Measurements from ENCODE around the gene CABLES1.

CABLES1 gene

DNA sequence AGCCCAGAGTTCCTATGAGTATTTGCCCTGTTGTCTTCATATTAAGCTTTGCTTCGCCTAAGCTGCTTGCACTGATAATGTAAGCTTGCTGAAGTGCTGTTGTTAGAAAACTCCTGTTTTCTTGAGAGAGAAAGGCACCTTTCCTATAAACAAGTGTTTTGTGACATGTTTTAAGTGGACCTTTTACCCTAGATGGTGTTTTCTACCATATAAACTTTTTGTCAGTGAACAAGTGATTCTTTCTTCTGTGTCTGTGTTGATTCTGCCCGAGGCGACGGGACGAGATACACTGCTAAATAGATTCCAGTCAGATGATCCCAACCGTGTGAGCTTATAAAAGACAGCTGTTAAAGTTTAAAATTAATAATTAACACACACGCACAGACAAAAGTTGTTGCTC, 24.1 kb downstream of the CABLES1 start:
- TF ChIP-seq, protein P1, sequence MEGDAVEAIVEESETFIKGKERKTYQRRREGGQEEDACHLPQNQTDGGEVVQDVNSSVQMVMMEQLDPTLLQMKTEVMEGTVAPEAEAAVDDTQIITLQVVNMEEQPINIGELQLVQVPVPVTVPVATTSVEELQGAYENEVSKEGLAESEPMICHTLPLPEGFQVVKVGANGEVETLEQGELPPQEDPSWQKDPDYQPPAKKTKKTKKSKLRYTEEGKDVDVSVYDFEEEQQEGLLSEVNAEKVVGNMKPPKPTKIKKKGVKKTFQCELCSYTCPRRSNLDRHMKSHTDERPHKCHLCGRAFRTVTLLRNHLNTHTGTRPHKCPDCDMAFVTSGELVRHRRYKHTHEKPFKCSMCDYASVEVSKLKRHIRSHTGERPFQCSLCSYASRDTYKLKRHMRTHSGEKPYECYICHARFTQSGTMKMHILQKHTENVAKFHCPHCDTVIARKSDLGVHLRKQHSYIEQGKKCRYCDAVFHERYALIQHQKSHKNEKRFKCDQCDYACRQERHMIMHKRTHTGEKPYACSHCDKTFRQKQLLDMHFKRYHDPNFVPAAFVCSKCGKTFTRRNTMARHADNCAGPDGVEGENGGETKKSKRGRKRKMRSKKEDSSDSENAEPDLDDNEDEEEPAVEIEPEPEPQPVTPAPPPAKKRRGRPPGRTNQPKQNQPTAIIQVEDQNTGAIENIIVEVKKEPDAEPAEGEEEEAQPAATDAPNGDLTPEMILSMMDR (IDR thresholded peaks at IDR 0.05; ENCODE audit: poor library complexity, severe bottlenecking), result no peak
- DNase-seq (ENCODE audit: low spot score), result no peak
- Histone ChIP-seq H3K4me3 (ENCODE audit: severe bottlenecking) (no peak overlapping the region), H3K9me3 (ENCODE audit: severe bottlenecking) (no peaks in the 10 kb centered on the region), H3K27me3 (ENCODE audit: insufficient read depth, poor library complexity, severe bottlenecking) (no peaks in the 10 kb centered on the region), H3K27ac (ENCODE audit: poor library complexity, severe bottlenecking) (no peak overlapping the region), H3K36me3 (ENCODE audit: low read depth) (no peaks in the 10 kb centered on the region), H3K4me1 (ENCODE audit: insufficient read depth, poor library complexity, severe bottlenecking) (peaks cover 4% of the 10 kb centered on the region)
- ATAC-seq (ENCODE audit: low read depth), result no peak

DNA sequence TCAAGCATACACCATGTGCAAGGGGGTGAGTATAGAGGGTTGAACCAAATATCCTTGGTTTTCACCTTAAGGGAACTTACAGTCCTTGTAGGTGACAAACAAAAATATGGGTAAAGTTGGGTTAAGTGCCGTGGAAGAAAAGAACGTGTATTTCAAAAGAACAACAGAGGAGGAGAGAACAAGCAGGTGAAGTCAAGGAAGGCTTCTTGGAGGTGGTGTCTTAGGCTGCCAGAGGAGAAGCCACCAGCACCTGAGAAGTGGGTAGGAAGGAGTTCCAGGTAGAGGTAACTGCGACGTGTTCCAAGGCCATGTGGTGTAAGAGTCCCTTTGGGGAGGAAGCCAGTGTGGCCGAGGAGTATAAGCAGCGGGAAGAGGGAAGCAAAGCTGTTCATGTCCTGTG, 27.2 kb downstream of the CABLES1 start:
- no peaks in the 10 kb centered on the region for H3K9me3 ChIP-seq (ENCODE audit: severe bottlenecking)
- H3K27ac ChIP-seq (ENCODE audit: poor library complexity, severe bottlenecking), result no peak overlapping the region
- H3K4me3 ChIP-seq (ENCODE audit: severe bottlenecking), result no peak overlapping the region
- no peaks in the 10 kb centered on the region for H3K27me3 ChIP-seq (ENCODE audit: insufficient read depth, poor library complexity, severe bottlenecking)
- ATAC-seq (ENCODE audit: low read depth) (no peak), DNase-seq (ENCODE audit: low spot score) (no peak)
- TF ChIP-seq, protein P1 (IDR thresholded peaks at IDR 0.05; ENCODE audit: poor library complexity, severe bottlenecking), result no peak
- H3K36me3 ChIP-seq (ENCODE audit: low read depth), result no peaks in the 10 kb centered on the region
- H3K4me1 ChIP-seq (ENCODE audit: insufficient read depth, poor library complexity, severe bottlenecking), result no peaks in the 10 kb centered on the region

DNA sequence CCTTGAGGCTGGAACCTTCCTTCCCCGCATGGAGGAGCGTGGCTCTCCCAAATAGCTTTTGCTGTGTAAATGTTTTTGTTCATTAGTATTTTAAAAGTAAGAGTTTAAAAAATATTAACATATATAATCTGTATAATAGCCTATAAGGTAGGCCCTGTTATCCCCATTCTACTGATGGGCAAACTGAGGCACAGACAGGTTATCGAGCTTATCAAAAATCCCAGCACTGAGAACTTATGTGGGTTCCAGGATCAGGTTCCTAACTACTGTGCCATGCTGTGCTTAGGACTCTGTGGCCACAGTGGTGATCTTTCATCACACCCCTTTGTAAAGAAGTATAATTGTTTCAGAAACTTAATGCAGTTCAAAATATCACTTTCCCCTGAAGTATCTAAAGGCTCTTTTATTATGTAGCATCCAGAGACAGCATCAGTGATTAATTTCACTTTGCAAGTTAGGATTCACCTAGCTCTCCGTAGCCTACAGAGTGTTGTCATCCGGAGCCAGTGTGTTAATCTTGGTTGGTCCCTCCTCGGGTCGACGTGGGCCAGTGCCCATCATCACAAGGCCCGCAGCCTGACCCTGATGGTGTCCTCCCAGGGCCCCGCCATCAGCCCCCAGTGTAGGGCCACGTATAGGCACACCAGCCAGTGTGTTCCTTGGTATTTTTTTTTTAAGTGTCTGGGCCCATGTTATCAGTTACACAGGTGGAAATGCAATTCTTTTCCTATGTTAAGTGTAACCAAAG, 28.7 kb downstream of the CABLES1 start:
- Histone ChIP-seq H3K27me3 (ENCODE audit: insufficient read depth, poor library complexity, severe bottlenecking) (no peaks in the 10 kb centered on the region), H3K9me3 (ENCODE audit: severe bottlenecking) (no peaks in the 10 kb centered on the region), H3K4me1 (ENCODE audit: insufficient read depth, poor library complexity, severe bottlenecking) (no peaks in the 10 kb centered on the region), H3K27ac (ENCODE audit: poor library complexity, severe bottlenecking) (no peak overlapping the region), H3K4me3 (ENCODE audit: severe bottlenecking) (no peak overlapping the region), H3K36me3 (ENCODE audit: low read depth) (no peaks in the 10 kb centered on the region)
- TF ChIP-seq, protein P1 (IDR thresholded peaks at IDR 0.05; ENCODE audit: poor library complexity, severe bottlenecking), result no peak
- DNase-seq (ENCODE audit: low spot score), result no peak
- ATAC-seq (ENCODE audit: low read depth), result no peak

DNA sequence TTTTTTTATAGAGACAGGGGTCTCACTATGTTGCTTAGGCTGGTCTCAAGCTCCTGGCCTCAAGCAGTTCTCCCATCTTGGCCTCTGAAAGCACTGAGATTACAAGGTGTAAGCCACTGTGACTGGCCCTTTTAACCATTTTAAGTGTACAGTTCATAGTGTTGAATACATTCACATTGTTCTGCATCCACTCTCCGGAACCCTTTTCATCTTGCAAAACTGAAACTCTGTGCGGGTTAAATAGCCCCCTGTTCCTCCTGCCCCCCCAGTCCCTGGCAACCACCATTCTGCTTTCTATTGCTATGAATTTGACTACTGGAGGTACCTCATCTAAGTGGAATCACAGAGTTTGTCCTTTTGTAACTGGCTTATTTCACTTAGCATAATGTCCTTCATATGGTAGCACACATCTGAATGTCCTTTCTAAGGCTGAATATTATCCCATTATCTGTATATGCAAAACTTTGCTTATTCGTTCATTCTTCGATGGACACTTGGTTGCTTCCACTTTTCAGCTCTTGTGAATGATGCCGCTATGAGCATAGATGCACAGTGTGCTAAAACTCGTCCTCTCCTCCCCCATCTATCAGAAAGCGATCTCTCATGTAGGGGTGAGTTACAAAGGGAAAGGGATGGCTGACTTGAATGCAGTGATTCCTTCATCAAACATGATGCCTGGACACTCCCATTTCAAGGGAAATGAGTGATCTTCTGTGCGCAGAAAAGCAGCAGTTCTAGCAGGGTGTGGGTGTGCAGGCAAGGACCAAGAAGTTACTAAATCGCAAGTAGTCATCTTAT, 30.2 kb downstream of the CABLES1 start:
- no peak for ATAC-seq (ENCODE audit: low read depth)
- H3K9me3 ChIP-seq (ENCODE audit: severe bottlenecking), result no peaks in the 10 kb centered on the region
- H3K4me3 ChIP-seq (ENCODE audit: severe bottlenecking), result no peak overlapping the region
- TF ChIP-seq, protein P1 (IDR thresholded peaks at IDR 0.05; ENCODE audit: poor library complexity, severe bottlenecking), result no peak
- H3K27ac ChIP-seq (ENCODE audit: poor library complexity, severe bottlenecking), result no peak overlapping the region
- H3K36me3 ChIP-seq (ENCODE audit: low read depth), result no peaks in the 10 kb centered on the region
- H3K27me3 ChIP-seq (ENCODE audit: insufficient read depth, poor library complexity, severe bottlenecking), result no peaks in the 10 kb centered on the region
- no peaks in the 10 kb centered on the region for H3K4me1 ChIP-seq (ENCODE audit: insufficient read depth, poor library complexity, severe bottlenecking)
- DNase-seq (ENCODE audit: low spot score), result no peak

All from RWPE2 (cell line).